Measurements from ENCODE around the gene CBARP.

CBARP gene

DNA sequence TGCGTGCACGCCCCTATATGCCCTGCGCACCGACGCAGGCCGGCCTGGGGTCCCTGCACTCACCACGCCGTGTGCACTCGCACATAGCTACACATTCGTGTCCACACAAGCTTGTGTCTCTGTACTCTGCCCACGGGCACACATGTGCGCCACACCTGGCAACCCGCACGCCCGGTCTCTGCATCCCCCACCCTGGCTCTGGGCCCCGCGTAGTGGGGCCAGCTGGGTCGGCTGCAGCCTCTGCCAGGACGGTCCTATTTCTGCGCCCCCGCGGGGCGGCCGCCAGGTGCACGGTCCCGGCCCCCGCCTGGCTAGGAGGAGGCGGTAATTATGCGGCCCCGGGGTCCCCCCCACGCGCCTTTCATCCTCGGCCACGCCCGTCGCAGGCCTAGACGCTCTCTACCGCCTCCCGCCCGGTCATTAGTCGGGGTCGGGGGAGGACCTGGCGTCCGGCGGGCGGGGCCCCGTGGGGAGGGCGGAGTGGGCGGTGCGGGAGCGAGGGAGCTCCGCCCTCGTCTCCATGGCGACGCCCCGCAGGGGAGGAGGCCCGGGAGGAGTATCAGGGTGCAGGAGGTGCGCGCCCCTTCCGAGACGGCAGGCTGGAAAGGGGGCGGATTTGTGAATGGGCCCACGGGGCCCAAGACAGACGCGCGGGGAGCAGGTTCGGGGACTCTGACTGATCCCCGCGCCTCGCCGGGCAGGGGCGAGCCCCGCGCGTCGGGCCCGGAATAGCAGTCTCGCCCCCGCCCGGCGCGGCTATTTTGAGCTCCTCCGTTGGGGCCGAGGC, 28.5 kb upstream of the CBARP start:
- CTCF ChIA-PET, result interaction anchor here (0.6 to 11.3 kb wide), 22 partner anchors 9 to 645 kb away, joined by 3 to 299 read pairs (median 4); partner anchors contain the start of genes ATP5F1D and FAM174C
- POLR2A ChIA-PET, result interaction anchor here (0.6 to 7.7 kb wide), 8 partner anchors 8 to 43 kb away, joined by 3 to 407 read pairs (median 7); partner anchors contain the start of genes ATP5F1D and FAM174C
- peaks cover 4 to 16% of the 10 kb centered on the region in 2 experiments; a peak in 2 of 3 replicates for H3K36me3 ChIP-seq (ENCODE audit: control insufficient read depth in 2 of 2, insufficient read depth in 1 of 2, low read length in 2 of 2)
- peak overlapping the region; percentile 61; the same call in 1 of the 2 replicates for H3K27ac ChIP-seq (ENCODE audit: extremely low read depth, low read depth, low read length)
- H3K4me1 ChIP-seq (ENCODE audit: control insufficient read depth, insufficient read depth, low read length), result peaks cover 28% of the 10 kb centered on the region
- H3K9me3 ChIP-seq (ENCODE audit: control insufficient read depth, insufficient read depth, low read depth, low read length), result no peaks in the 10 kb centered on the region
- peak overlapping the region; percentile 35 for H3K4me3 ChIP-seq (ENCODE audit: low read depth, low read length)
- TF ChIP-seq ZNF311 (tag by site-specific recombination; IDR thresholded peaks at IDR 0.05; ENCODE audit: borderline replicate concordance) (no peak), ZSCAN18 (tag by site-specific recombination; IDR thresholded peaks at IDR 0.05) (no peak), ZNF274 (IDR thresholded peaks at IDR 0.05; ENCODE audit: low read length) (no peak), ZNF274 (tag by site-specific recombination; IDR thresholded peaks at IDR 0.05; ENCODE audit: borderline replicate concordance) (no peak), ZNF544 (tag by site-specific recombination; IDR thresholded peaks at IDR 0.05) (no peak), ZNF433 (tag by site-specific recombination; IDR thresholded peaks at IDR 0.05; ENCODE audit: low read depth) (no peak), ZNF600 (tag by site-specific recombination; IDR thresholded peaks at IDR 0.05) (peak; percentile 36; the same call in 1 of the 2 replicates), ZNF571 (tag by site-specific recombination; IDR thresholded peaks at IDR 0.05) (no peak), SCRT1 (tag by site-specific recombination; IDR thresholded peaks at IDR 0.05; ENCODE audit: borderline replicate concordance) (no peak), ZNF629 (tag by site-specific recombination; IDR thresholded peaks at IDR 0.05) (peak; percentile 31), ZSCAN30 (tag by site-specific recombination; IDR thresholded peaks at IDR 0.05) (no peak), ZNF776 (tag by site-specific recombination; IDR thresholded peaks at IDR 0.05; ENCODE audit: borderline replicate concordance) (no peak), ZNF747 (tag by site-specific recombination; IDR thresholded peaks at IDR 0.05) (no peak), TRIM28 (IDR thresholded peaks at IDR 0.05; ENCODE audit: borderline replicate concordance, low read length) (no peak), MYNN (tag by site-specific recombination; IDR thresholded peaks at IDR 0.05; ENCODE audit: borderline replicate concordance) (no peak), HIC1 (tag by site-specific recombination; IDR thresholded peaks at IDR 0.05) (peak; percentile 86; the same call in 1 of the 2 replicates), ZNF548 (tag by site-specific recombination; IDR thresholded peaks at IDR 0.05) (no peak), ZNF138 (tag by site-specific recombination; IDR thresholded peaks at IDR 0.05; ENCODE audit: borderline replicate concordance) (no peak), ZNF239 (tag by site-specific recombination; IDR thresholded peaks at IDR 0.05) (no peak), ZNF626 (tag by site-specific recombination; IDR thresholded peaks at IDR 0.05) (no peak), ZNF175 (tag by site-specific recombination; IDR thresholded peaks at IDR 0.05) (no peak), ZNF211 (tag by site-specific recombination; IDR thresholded peaks at IDR 0.05; ENCODE audit: low read depth) (no peak), ZNF174 (tag by site-specific recombination; IDR thresholded peaks at IDR 0.05) (no peak), ZNF140 (tag by site-specific recombination; IDR thresholded peaks at IDR 0.05) (no peak), GLI2 (tag by site-specific recombination; IDR thresholded peaks at IDR 0.05; ENCODE audit: borderline replicate concordance, low read depth) (no peak), ZNF23 (tag by site-specific recombination; IDR thresholded peaks at IDR 0.05; ENCODE audit: borderline replicate concordance) (no peak), OSR2 (tag by site-specific recombination; IDR thresholded peaks at IDR 0.05) (no peak), ZNF302 (tag by site-specific recombination; IDR thresholded peaks at IDR 0.05; ENCODE audit: low read depth) (no peak)
- TF ChIP-seq, protein P1, sequence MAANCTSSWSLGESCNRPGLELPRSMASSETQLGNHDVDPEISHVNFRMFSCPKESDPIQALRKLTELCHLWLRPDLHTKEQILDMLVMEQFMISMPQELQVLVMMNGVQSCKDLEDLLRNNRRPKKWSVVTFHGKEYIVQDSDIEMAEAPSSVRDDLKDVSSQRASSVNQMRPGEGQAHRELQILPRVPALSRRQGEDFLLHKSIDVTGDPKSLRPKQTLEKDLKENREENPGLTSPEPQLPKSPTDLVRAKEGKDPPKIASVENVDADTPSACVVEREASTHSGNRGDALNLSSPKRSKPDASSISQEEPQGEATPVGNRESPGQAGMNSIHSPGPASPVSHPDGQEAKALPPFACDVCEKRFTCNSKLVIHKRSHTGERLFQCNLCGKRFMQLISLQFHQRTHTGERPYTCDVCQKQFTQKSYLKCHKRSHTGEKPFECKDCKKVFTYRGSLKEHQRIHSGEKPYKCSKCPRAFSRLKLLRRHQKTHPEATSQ (tag by site-specific recombination; IDR thresholded peaks at IDR 0.05), result no peak
- TF ChIP-seq, protein P2, sequence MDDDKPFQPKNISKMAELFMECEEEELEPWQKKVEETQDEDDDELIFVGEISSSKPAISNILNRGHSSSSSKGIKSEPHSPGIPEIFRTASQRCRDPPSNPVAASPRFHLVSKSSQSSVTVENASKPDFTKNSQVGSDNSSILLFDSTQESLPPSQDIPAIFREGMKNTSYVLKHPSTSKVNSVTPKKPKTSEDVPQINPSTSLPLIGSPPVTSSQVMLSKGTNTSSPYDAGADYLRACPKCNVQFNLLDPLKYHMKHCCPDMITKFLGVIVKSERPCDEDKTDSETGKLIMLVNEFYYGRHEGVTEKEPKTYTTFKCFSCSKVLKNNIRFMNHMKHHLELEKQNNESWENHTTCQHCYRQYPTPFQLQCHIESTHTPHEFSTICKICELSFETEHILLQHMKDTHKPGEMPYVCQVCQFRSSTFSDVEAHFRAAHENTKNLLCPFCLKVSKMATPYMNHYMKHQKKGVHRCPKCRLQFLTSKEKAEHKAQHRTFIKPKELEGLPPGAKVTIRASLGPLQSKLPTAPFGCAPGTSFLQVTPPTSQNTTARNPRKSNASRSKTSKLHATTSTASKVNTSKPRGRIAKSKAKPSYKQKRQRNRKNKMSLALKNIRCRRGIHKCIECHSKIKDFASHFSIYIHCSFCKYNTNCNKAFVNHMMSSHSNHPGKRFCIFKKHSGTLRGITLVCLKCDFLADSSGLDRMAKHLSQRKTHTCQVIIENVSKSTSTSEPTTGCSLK (tag by site-specific recombination; IDR thresholded peaks at IDR 0.05), result no peak

Measured in HEK293 (cell line).